HG02852 (cell line): ENCODE results near the gene BCL2L11.

Experiments
- ATAC-seq: cut with Tn5 transposase; IDR thresholded peaks from one replicate; pipeline ENCODE4 v1.9.1; 2021; ENCODE audit warnings: mild to moderate bottlenecking, moderate library complexity; ENCODE audit not compliant: unreplicated experiment

The BCL2L11 gene

GRCh38 chr2:111142101-111142500 is 21.4 kb downstream of the BCL2L11 start:
- ATAC-seq = no peak

DNA sequence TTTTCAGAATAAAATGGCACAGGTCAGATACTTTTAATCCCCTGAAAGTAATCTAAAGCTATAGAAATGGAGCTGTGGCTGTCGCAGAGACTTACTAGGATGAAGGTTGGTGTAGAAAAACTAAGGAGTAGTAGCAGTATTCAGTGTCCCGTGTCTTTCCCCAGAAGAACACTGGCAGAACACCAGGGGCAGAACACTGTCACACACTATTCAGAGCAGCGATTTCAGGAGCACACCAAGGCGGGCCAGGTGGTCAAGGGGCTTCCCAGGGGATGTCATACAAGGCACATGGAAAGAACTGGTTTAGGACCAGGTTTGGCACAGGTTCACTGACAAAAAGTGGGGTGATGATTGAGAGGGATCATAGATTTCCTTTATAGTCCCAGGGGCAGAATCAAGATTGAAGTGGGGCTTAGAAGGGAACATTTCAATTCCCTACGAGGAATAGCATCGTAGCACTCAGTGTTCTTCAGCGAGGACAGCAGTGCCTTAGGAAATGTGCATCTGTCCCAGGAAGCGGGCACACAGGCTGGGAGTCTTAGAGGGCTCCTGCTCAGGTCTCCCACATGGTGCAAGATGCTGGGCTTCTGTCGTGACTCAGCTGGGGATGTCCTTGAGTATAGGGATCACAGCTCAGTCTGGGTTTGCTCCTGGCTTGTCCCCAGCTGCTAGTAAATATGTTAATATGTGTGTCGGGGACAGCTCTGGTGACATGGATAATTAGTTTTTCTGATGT is 22.6 kb downstream of the BCL2L11 start:
- ATAC-seq = no peak

DNA sequence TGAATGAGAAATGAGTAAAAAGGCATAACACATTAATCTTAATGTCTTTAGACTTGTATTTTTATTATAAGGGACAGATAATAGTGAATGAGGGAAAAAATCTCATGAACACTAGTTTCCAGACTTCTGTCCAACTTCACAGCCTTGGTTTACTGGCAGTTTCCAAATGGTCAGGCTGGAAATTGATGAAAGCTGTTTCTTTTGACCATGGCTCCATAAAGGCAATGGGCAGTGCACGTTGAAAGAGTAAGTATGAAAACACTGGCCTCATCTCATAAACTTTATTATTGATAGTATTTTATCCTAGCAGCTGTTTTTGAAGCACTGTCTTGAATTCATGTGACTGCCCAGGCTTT is 23.1 kb downstream of the BCL2L11 start:
- no peak for ATAC-seq

- ATAC-seq = no peak
Observed at GRCh38 chr2:111145103-111145760, 24.5 kb downstream of the BCL2L11 start.

DNA sequence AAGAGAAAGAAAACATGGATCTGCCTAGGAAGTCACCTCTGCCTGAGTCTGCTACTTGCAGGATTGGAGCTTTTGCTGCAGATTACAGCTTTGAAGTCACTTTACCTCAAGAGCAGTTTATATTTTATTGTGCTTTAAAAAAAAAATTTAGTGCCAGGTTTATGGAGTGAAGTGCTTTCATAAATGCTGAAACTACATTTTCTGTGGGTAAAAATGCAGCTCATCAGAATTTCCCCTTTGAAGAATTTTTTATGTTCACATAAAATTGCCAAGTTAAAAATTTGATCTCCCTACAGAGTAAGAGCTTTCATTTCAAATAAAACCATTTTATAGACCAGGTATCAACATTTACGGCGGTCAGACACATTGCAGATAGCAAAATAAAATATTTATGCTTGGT is 25.2 kb downstream of the BCL2L11 start:
- no peak for ATAC-seq

- ATAC-seq = no peak
Observed at GRCh38 chr2:111148225-111148873, 27.6 kb downstream of the BCL2L11 start.

GRCh38 chr2:111148925-111149324 is 28.2 kb downstream of the BCL2L11 start:
- ATAC-seq = no peak

DNA sequence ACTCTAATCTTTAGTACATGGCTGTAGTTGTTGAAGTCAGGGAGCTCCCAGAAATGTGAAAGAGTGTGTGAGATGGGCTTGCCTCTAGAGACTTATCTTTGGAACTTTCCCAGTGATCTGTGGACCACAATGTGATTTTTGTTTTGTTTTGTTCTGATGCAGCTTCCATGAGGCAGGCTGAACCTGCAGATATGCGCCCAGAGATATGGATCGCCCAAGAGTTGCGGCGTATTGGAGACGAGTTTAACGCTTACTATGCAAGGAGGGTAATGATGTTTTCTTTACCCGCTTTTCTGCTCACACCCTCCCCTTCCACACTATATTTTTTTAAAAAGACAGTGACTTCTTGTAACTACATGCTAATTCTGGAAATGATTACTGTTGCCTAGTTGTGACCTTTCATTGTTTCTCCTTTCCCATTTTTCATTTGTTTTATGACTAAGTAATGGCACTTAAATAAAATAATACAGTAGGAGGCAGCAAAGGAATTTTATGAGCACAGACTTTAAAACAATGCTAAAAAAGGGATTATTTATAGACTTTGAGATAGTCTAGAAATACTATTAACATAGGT is 29.3 kb downstream of the BCL2L11 start:
- no peak for ATAC-seq

GRCh38 chr2:111154758-111155157 is 34.0 kb downstream of the BCL2L11 start:
- ATAC-seq = no peak

DNA sequence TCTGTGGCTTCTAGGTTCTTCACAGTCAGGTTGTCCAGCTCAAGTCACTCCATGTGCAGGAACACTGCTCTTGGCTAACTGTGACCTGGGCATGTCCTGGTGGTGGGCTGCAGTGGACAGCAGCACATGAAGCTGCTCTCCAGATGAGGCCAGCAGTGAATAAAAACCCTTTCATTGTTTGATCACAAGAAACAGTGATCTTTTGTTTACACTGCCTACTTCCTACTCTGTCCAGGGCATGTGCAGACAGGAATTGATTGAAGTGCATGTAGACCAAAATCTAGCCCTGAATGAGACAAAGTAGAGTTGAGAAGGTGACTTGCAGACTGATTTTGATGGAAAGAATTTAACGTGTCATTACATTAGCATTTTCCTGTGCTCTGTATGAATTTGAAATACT is 34.9 kb downstream of the BCL2L11 start:
- ATAC-seq = no peak

DNA sequence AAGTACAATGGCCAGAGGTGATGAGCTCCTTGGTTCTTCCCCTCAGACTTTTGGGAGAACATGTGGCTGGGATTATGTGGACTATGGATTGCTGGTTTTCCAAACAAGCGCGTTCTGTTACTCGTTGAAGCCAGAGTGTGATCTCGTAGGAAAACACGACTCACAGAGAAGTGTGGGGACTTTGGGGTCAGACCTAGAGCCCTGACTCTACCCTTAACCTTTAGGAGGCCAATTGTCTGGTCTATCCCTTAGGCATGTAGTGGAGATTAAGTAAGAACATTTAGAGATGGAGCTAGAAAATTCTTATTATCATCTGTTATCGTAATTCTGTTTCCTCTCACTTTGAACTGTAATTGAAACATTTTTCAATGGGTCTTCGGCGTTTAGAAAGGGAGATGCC is 35.8 kb downstream of the BCL2L11 start:
- no peak for ATAC-seq

GRCh38 chr2:111157071-111157661 is 36.5 kb downstream of the BCL2L11 start:
- peak; percentile 70 for ATAC-seq

GRCh38 chr2:111157798-111158197 is 37.1 kb downstream of the BCL2L11 start:
- ATAC-seq = peak; percentile 67

- ATAC-seq = no peak
Observed at GRCh38 chr2:111159641-111160040, 38.9 kb downstream of the BCL2L11 start.

DNA sequence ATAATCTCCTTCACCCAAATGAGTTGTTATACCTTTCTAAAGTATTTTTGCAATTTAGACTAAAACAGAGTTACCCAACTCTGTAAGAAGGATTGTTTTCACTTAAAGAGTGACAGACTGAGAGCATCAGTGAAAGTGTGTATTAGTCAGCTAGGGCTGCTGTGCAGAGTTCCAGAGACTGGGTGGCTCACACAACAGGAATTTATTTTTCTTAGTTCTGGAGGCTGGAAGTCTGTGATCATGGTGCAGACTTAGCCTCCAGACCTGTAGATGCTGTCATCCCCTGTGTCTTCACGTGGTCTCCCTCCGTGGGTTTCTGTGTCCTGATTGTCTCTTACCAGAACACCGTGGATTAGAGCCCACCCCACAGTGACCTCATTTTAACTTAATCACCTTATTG is 40.0 kb downstream of the BCL2L11 start:
- no peak for ATAC-seq

DNA sequence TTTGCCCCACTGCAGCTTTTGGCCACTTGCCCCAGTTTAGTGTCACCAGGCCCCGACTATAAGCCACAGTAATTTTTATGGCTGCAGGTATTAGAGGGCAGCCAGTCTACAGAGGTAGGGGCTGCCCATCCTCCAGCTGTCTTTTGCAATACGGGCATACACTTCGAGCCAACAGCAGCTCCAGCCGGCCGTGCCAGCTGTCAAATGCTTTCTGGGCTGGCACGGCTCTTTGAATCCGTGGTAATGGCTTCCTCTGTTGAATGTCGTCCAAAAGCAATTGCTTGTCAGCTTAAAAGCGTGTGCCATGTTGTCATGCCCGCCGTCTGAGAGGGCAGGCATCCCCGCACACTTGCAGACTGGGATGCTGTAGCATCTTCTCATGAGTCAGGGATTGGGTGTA is 41.3 kb downstream of the BCL2L11 start:
- no peak for ATAC-seq

- ATAC-seq = no peak
Observed at GRCh38 chr2:111162718-111163331, 42.1 kb downstream of the BCL2L11 start.

DNA sequence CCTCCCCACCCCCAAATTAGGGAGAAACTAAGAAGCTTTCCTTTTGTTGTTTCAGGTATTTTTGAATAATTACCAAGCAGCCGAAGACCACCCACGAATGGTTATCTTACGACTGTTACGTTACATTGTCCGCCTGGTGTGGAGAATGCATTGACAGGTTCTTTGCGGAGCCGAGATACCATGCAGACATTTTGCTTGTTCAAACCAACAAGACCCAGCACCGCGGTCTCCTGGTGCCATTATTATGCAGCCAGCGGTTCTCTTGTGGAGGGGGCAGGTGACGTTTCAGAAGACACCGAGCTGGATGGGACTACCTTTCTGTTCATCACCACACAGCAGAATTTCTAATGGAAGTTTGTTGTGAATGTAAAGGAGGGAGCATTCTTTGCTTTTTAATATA is 43.4 kb downstream of the BCL2L11 start:
- ATAC-seq = no peak

- no peak for ATAC-seq
Observed at GRCh38 chr2:111165084-111165483, 44.4 kb downstream of the BCL2L11 start.

DNA sequence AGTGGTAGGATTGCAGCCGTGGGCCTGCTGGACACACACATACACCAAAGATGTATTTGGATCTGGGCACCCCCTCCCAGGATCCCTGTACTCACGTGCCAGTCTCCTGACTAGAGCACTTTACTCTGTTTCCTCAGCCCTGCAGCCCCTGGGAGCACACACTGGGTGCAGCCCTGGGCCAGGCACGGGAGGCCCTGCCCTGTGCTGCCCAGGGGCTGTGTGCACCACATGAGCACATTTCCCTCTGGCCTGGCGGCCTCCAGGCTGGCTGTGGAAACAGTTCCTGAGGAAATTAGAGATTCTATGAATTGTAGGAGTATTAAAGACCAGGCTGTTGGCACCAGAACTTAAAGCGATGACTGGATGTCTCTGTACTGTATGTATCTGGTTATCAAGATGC is 45.4 kb downstream of the BCL2L11 start:
- no peak for ATAC-seq
